ENCODE measurements around the gene MYO5B. TPM values are rescaled to one million over a fixed set of nuclear protein-coding genes. Genes with fewer than 3 reads are reported as not detected.

MYO5B gene
- polyA plus RNA-seq, 1 of the 3 experiments (the other 2 are of a cell fraction), result 1.3 TPM

GRCh38 chr18:49926106-49926745 is 268.7 kb downstream of the MYO5B start:
- CTCF ChIA-PET, result interaction anchor here (1.0 to 1.8 kb wide), 3 partner anchors 11 to 277 kb away, joined by 3 to 4 read pairs (median 4); no protein-coding TSS in a partner anchor
- H3K9ac ChIP-seq, result no peak overlapping the region
- no peaks in the 10 kb centered on the region for H3K9me2 ChIP-seq
- H2AFZ ChIP-seq (ENCODE audit: low read depth), result no peak overlapping the region
- H3K4me3 ChIP-seq (ENCODE audit: low read depth in 2 of 2, low read length in 1 of 2), result no peak overlapping the region
- no peaks in the 10 kb centered on the region; the same call in 1 of the 2 replicates for H3K27me3 ChIP-seq (ENCODE audit: insufficient read depth)
- WGBS (ENCODE audit: low lambda C conversion rate), result 47% methylated on average over 5 of the region's 5 CpGs
- peaks cover 2% of the 10 kb centered on the region for H3F3A ChIP-seq (replicated peaks; ENCODE audit: insufficient read depth)
- no peak overlapping the region for H3K27ac ChIP-seq (ENCODE audit: low read depth in 2 of 2, low read length in 1 of 2)
- no peak for TF ChIP-seq FOXJ3 (CRISPR knock-in tag; IDR thresholded peaks at IDR 0.05)
- TF ChIP-seq RAD21 (IDR thresholded peaks at IDR 0.05; ENCODE audit: low read length), result no peak
- TF ChIP-seq GATA2 (CRISPR knock-in tag; IDR thresholded peaks at IDR 0.05), result no peak
- TF ChIP-seq SIN3A (IDR thresholded peaks at IDR 0.05; ENCODE audit: borderline replicate concordance, low read depth, low read length), result no peak
- TF ChIP-seq YY1 (IDR thresholded peaks at IDR 0.05; ENCODE audit: low read depth), result no peak
- no peak for TF ChIP-seq SMC3 (IDR thresholded peaks at IDR 0.05; ENCODE audit: low read depth, low read length)
- TF ChIP-seq NFIC (IDR thresholded peaks at IDR 0.05; ENCODE audit: borderline replicate concordance), result no peak
- TF ChIP-seq CHD2 (IDR thresholded peaks at IDR 0.05; ENCODE audit: low read length, partially characterized antibody), result no peak
- no peak for TF ChIP-seq MEF2A (IDR thresholded peaks at IDR 0.05; ENCODE audit: borderline replicate concordance, low read depth)
- no peak for TF ChIP-seq CTCF (IDR thresholded peaks at IDR 0.05)
- no peak for TF ChIP-seq MAX (IDR thresholded peaks at IDR 0.05; ENCODE audit: low read depth)
- no peak for TF ChIP-seq RCOR1 (IDR thresholded peaks at IDR 0.05; ENCODE audit: low read length)
- no peak for TF ChIP-seq ELF1 (IDR thresholded peaks at IDR 0.05)
- no peak for TF ChIP-seq USF1 (IDR thresholded peaks at IDR 0.05; ENCODE audit: borderline replicate concordance, low read depth)
- no peak for TF ChIP-seq GABPA (IDR thresholded peaks at IDR 0.05; ENCODE audit: low read depth)
- no peak for TF ChIP-seq PBX3 (IDR thresholded peaks at IDR 0.05)
- no peak for TF ChIP-seq REST (IDR thresholded peaks at IDR 0.05; ENCODE audit: low read depth, low read length)
- TF ChIP-seq MXI1 (IDR thresholded peaks at IDR 0.05; ENCODE audit: low read depth, low read length), result no peak
- H3K36me3 ChIP-seq (replicated peaks in 1 of 2; ENCODE audit: control insufficient read depth in 1 of 2, insufficient read depth in 2 of 2, low read length in 1 of 2), result no peaks in the 10 kb centered on the region
- no peaks in the 10 kb centered on the region for H3K79me2 ChIP-seq (ENCODE audit: insufficient read depth)
- DNase-seq, result no peak
- peaks cover 0 to 5% of the 10 kb centered on the region in 2 experiments; a peak in 1 of 4 replicates for H3K4me1 ChIP-seq (ENCODE audit: control insufficient read depth in 1 of 2, insufficient read depth in 2 of 2, low read depth in 1 of 2, low read length in 1 of 2)
- POLR2A ChIA-PET, result no interaction called here
- H4K20me1 ChIP-seq (ENCODE audit: insufficient read depth), result no peaks in the 10 kb centered on the region
- H3K9me3 ChIP-seq, result no peaks in the 10 kb centered on the region
- H3K4me2 ChIP-seq, result no peak overlapping the region

Data from SK-N-SH (cell line).